OCI-LY3 (cell line): ENCODE measurements around the gene MAPKBP1.
A peak's percentile ranks its signal among the peaks of the same experiment; 100 is the strongest.

Experiments
- H2AFZ ChIP-seq: fragments of 200-600, 300-600 bp; shearing (Covaris generic); 2 replicates; pipeline ENCODE4 v1.6.0; 2014; ENCODE audit warnings: antibody characterized with exemption, low read depth, low read length
- H3K27ac ChIP-seq: fragments of 200-600, 300-600 bp; sonication (generic); 2 replicates; pipeline ENCODE4 v1.5.1; 2014; ENCODE audit warnings: mild to moderate bottlenecking, low read length, moderate library complexity, mixed read lengths
- H3K27me3 ChIP-seq: fragments of 200-600, 300-600 bp; sonication (generic); 2 replicates; pipeline ENCODE4 v1.6.1; 2014; ENCODE audit warnings: low read depth, low read length, mixed read lengths
- H3K36me3 ChIP-seq: fragments of 200-600, 300-600 bp; sonication (generic); replicated peaks from 2 replicates; pipeline ENCODE3; 2014; ENCODE audit warnings: low read depth, low read length, mixed read lengths
- H3K4me1 ChIP-seq: fragments of 300-600, 200-600 bp; sonication (generic); 2 replicates; pipeline ENCODE4 v1.6.1; 2014; ENCODE audit warnings: low read length, mixed read lengths
- H3K4me2 ChIP-seq: fragments of 200-600, 300-600 bp; sonication (generic); 2 replicates; pipeline ENCODE4 v1.6.1; 2014; ENCODE audit warnings: low read length, mixed read lengths
- H3K4me3 ChIP-seq: fragments of 300-600, 200-600 bp; sonication (generic); 2 replicates; pipeline ENCODE4 v1.5.1; 2014; ENCODE audit warnings: antibody characterized with exemption, mild to moderate bottlenecking, low read length, moderate library complexity
- H3K79me2 ChIP-seq: fragments of 300-600, 200-600 bp; shearing (Covaris generic); 2 replicates; pipeline ENCODE4 v1.6.1; 2014; ENCODE audit warnings: mild to moderate bottlenecking, low read length, mixed read lengths
- H3K9ac ChIP-seq: fragments of 300-600, 200-600 bp; shearing (Covaris generic); 2 replicates; pipeline ENCODE4 v1.6.0; 2014; ENCODE audit warnings: mild to moderate bottlenecking, low read length, moderate library complexity
- H3K9me3 ChIP-seq: fragments of 200-600, 300-600 bp; shearing (Covaris generic); 2 replicates; pipeline ENCODE4 v1.6.1; 2014; ENCODE audit warnings: low read length, mixed read lengths; ENCODE audit not compliant: insufficient read depth
- H4K20me1 ChIP-seq: fragments of 200-600, 300-600 bp; sonication (generic); 2 replicates; pipeline ENCODE4 v1.6.1; 2016; ENCODE audit warnings: low read length, mixed read lengths; ENCODE audit not compliant: insufficient read depth
- EZH2phosphoT487 ChIP-seq: fragments of 200-600 bp; shearing (Covaris generic); IDR thresholded peaks from 2 replicates; pipeline ENCODE4 v1.6.1; 2018; ENCODE audit warnings: antibody characterized with exemption, mixed run types, low read depth
- TF ChIP-seq, protein P1 (sequence below): fragments of 200-600, 300-600 bp; sonication (generic); IDR thresholded peaks from 2 replicates; pipeline ENCODE4 v1.5.1; 2014; ENCODE audit warnings: antibody characterized with exemption, low read length, low read depth

Gene MAPKBP1

DNA sequence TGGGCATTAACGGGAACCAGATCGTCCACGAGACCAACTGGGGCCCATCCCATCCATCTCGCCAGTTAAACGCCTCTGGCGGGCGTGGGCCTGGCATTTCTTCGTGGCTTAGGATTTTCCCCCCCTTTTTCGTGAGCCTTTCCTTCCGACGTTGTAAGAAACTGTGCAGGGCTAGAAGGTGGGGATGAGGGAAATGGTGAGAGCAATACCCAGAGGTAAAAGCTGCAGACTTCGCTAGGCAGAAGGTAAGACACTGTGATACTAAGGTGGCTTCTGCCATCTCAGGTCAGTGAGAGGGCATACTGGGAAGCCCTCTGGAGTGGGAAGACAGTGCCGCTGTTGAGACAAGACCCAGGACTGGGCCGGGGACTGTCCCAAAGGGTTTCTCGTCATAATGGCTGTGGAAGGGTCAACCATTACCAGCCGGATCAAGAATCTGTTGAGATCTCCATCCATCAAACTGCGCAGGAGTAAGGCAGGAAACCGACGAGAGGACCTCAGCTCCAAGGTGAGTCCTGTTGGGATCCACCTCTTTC lies 666 bp downstream of the MAPKBP1 start:
- Histone ChIP-seq H3K36me3 (peaks cover under 1% of the 10 kb centered on the region), H3K9ac (peak overlapping the region; percentile 86), H3K27me3 (no peaks in the 10 kb centered on the region), H3K4me1 (peaks cover 28% of the 10 kb centered on the region), H3K9me3 (no peaks in the 10 kb centered on the region), H3K4me3 (peak overlapping the region; percentile 92), H3K27ac (peak overlapping the region; percentile 82), H3K79me2 (peaks cover 22% of the 10 kb centered on the region), H3K4me2 (peak overlapping the region; percentile 77), H4K20me1 (no peaks in the 10 kb centered on the region), H2AFZ (peak overlapping the region; percentile 71)
- TF ChIP-seq, protein P1, sequence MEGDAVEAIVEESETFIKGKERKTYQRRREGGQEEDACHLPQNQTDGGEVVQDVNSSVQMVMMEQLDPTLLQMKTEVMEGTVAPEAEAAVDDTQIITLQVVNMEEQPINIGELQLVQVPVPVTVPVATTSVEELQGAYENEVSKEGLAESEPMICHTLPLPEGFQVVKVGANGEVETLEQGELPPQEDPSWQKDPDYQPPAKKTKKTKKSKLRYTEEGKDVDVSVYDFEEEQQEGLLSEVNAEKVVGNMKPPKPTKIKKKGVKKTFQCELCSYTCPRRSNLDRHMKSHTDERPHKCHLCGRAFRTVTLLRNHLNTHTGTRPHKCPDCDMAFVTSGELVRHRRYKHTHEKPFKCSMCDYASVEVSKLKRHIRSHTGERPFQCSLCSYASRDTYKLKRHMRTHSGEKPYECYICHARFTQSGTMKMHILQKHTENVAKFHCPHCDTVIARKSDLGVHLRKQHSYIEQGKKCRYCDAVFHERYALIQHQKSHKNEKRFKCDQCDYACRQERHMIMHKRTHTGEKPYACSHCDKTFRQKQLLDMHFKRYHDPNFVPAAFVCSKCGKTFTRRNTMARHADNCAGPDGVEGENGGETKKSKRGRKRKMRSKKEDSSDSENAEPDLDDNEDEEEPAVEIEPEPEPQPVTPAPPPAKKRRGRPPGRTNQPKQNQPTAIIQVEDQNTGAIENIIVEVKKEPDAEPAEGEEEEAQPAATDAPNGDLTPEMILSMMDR: no peak
- TF ChIP-seq EZH2phosphoT487: no peak

DNA sequence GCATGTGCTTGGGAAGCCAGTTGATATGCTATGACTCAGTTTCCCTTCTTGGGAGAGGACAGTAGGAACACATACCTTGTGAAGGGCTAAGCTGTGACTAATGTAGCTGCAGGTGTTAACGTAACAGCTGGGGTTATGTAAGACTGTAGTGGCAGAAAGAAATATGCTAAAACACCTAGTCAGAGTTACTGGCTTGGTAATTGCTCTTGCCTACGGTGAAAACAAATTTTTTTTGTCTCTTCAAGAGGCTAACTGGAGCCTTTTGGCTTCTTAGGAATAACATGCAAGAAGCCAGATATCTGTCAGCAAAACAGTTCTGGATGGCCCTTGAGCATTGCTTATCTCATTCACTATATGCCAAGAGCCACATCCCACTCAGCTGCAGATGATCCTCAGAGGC lies 1.4 kb downstream of the MAPKBP1 start:
- Histone ChIP-seq H3K4me1 (peaks cover 31% of the 10 kb centered on the region), H3K79me2 (peaks cover 24% of the 10 kb centered on the region), H3K4me3 (peak overlapping the region; percentile 92), H3K27ac (no peak overlapping the region), H3K9me3 (no peaks in the 10 kb centered on the region), H3K9ac (peak overlapping the region; percentile 86), H3K27me3 (no peaks in the 10 kb centered on the region), H3K36me3 (peaks cover 2% of the 10 kb centered on the region), H3K4me2 (peak overlapping the region; percentile 77), H4K20me1 (no peaks in the 10 kb centered on the region), H2AFZ (no peak overlapping the region)
- TF ChIP-seq, protein P1: no peak
- TF ChIP-seq EZH2phosphoT487: no peak

DNA sequence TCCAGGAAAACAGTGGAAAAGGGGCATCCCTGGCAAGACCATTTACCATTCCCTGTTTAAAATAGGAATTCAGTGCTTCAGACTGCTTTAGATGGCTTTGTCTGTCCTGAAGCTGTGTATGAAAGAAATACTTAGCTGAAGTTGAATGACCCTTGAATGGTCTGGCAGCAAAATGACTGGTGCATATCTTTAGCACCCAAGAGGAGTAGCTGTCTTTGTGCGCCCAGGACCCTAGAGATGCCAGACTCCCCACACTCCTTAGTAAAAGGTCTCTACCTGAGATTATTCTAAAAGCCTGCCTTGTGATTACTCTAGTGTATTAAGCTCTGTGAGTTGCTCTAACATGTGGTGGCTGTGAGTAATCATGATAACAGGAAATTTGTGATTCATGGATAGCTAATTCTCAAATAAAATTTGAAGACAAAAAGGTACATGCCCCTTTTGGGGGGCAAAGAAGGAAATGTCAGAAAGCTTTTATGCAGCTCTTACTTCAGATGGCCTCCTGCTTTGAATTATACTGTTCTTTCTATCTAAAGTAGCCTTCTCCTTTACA lies 3.2 kb downstream of the MAPKBP1 start:
- TF ChIP-seq, protein P1: no peak
- no peak for TF ChIP-seq EZH2phosphoT487
- Histone ChIP-seq H3K4me3 (no peak overlapping the region), H3K36me3 (peaks cover 2% of the 10 kb centered on the region), H3K9me3 (no peaks in the 10 kb centered on the region), H3K79me2 (peaks cover 28% of the 10 kb centered on the region), H2AFZ (no peak overlapping the region), H3K27me3 (no peaks in the 10 kb centered on the region), H4K20me1 (no peaks in the 10 kb centered on the region), H3K4me2 (no peak overlapping the region), H3K9ac (no peak overlapping the region), H3K27ac (no peak overlapping the region), H3K4me1 (peaks cover 30% of the 10 kb centered on the region)

DNA sequence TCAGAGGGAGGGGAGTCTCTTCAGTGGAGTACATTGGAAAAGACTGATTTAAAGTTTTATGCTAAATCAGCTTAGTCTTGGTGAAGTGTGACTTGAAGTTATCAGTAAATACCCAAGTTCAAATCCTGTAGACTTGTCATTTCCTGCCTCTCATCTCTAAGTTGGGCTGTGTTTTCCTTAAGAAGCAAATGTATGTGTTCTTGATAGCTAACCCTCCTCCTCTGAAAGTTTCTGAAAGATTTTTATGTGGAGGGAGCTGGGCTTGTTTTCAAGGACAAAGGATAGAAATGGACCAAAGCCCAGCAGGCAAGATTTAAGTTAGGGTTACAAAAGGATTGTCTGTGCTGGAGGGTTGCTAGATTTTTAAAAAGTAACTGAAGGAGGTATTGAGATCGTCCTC lies 4.2 kb downstream of the MAPKBP1 start:
- Histone ChIP-seq H3K79me2 (peaks cover 33% of the 10 kb centered on the region), H3K27ac (no peak overlapping the region)

More for the DNA sequence above, 4.2 kb downstream of the MAPKBP1 start:
- no peak overlapping the region for H3K4me3 ChIP-seq
- TF ChIP-seq, protein P1: no peak
- TF ChIP-seq EZH2phosphoT487: no peak
- H3K4me1 ChIP-seq: peaks cover 20% of the 10 kb centered on the region
- H3K27me3 ChIP-seq: no peaks in the 10 kb centered on the region
- H3K4me2 ChIP-seq: no peak overlapping the region
- no peak overlapping the region for H3K9ac ChIP-seq
- H2AFZ ChIP-seq: no peak overlapping the region
- H4K20me1 ChIP-seq: no peaks in the 10 kb centered on the region
- H3K9me3 ChIP-seq: no peaks in the 10 kb centered on the region
- H3K36me3 ChIP-seq: peaks cover 2% of the 10 kb centered on the region
